Upper lobe of left lung (tissue), 4 donors: ENCODE measurements around the gene MYPOP.

Source experiments
- CTCF ChIP-seq, 6 experiments: fragments of 450-650 bp in 4 of 6; fragments of 200-600 bp in 2 of 6; sonication (generic) in 2 of 6; IDR thresholded peaks; one replicate each; pipeline ENCODE4 v1.5.1; 2016 to 2019; ENCODE audit warnings: antibody characterized with exemption in 6 of 6
- EP300 ChIP-seq, 4 donors: sonication (generic); formaldehyde crosslinking; IDR thresholded peaks; one replicate each; pipeline ENCODE4 v1.5.1; 2017; ENCODE audit warnings: antibody characterized with exemption in 4 of 4, control low read depth in 2 of 4
- POLR2A ChIP-seq, 4 donors: fragments of 450-650 bp; IDR thresholded peaks; one replicate each; pipeline ENCODE4 v1.5.1; 2016 to 2017; ENCODE audit warnings: antibody characterized with exemption in 4 of 4, mild to moderate bottlenecking in 2 of 4
- POLR2AphosphoS5 ChIP-seq, 2 donors: sonication (generic); formaldehyde crosslinking; IDR thresholded peaks; one replicate each; pipeline ENCODE4 v1.5.1; 2017; ENCODE audit warnings: antibody characterized with exemption in 2 of 2

- TF ChIP-seq POLR2A (IDR thresholded peaks at IDR 0.05) = no peak
- no peak for TF ChIP-seq CTCF (IDR thresholded peaks at IDR 0.05)
- no peak for TF ChIP-seq POLR2AphosphoS5 (IDR thresholded peaks at IDR 0.05)
- no peak for TF ChIP-seq EP300 (IDR thresholded peaks at IDR 0.05)
These were observed 37.5 kb upstream of the MYPOP start for GRCh38 chr19:45939792-45940514.
